PFSK-1 (cell line): ENCODE measurements around the gene KCNQ1.

Experiments used
- FOXP2 ChIP-seq: optimal IDR thresholded peaks from 2 replicates; pipeline ENCODE3; 2011; ENCODE audit warnings: borderline replicate concordance, control low read depth, inconsistent platforms; ENCODE audit not compliant: insufficient read depth; ENCODE audit errors: extremely low read length, extremely low read depth
- POLR2AphosphoS5 ChIP-seq: IDR thresholded peaks from 2 replicates; pipeline ENCODE4 v1.6.1; 2012; ENCODE audit warnings: low read depth, mild to moderate bottlenecking, control low read depth, low read length, moderate library complexity
- REST ChIP-seq, 2 experiments: IDR thresholded peaks; 2 replicates each; pipeline versions ENCODE4 v1.6.1 to v1.8.0; 2011 to 2012; ENCODE audit warnings: low read depth in 2 of 2, low read length in 2 of 2, control low read depth in 1 of 2, inconsistent platforms in 1 of 2, mild to moderate bottlenecking in 1 of 2, moderate library complexity in 1 of 2; ENCODE audit not compliant: insufficient read depth in 1 of 2
- SIN3A ChIP-seq: IDR thresholded peaks from 2 replicates; pipeline ENCODE4 v1.6.1; 2012; ENCODE audit warnings: mild to moderate bottlenecking, low read length, moderate library complexity, borderline replicate concordance; ENCODE audit not compliant: insufficient read depth
- TAF1 ChIP-seq: IDR thresholded peaks from 2 replicates; pipeline ENCODE4 v1.6.1; 2012; ENCODE audit warnings: low read length, control low read depth, borderline replicate concordance; ENCODE audit not compliant: insufficient read depth

The KCNQ1 gene

GRCh38 chr11:2662024-2662312 is 217.2 kb downstream of the KCNQ1 start:
- no peak for TF ChIP-seq SIN3A
- TF ChIP-seq POLR2AphosphoS5 = no peak
- no peak for TF ChIP-seq TAF1
- no peak for TF ChIP-seq FOXP2
- TF ChIP-seq REST (IDR thresholded peaks at IDR 0.05; ENCODE audit: insufficient read depth in 1 of 2, low read depth in 2 of 2, low read length in 2 of 2) = no peak

- TF ChIP-seq SIN3A = no peak
- TF ChIP-seq POLR2AphosphoS5 = no peak
- TF ChIP-seq REST (IDR thresholded peaks at IDR 0.05; ENCODE audit: insufficient read depth in 1 of 2, low read depth in 2 of 2, low read length in 2 of 2) = no peak
- TF ChIP-seq TAF1 = no peak
- TF ChIP-seq FOXP2 = no peak
These were observed 217.9 kb downstream of the KCNQ1 start for GRCh38 chr11:2662430-2663299.

GRCh38 chr11:2663506-2663905 is 218.7 kb downstream of the KCNQ1 start:
- TF ChIP-seq FOXP2 = no peak
- TF ChIP-seq TAF1 = no peak
- no peak for TF ChIP-seq POLR2AphosphoS5
- no peak for TF ChIP-seq REST (IDR thresholded peaks at IDR 0.05; ENCODE audit: insufficient read depth in 1 of 2, low read depth in 2 of 2, low read length in 2 of 2)
- TF ChIP-seq SIN3A = no peak

GRCh38 chr11:2663915-2664314 is 219.1 kb downstream of the KCNQ1 start:
- no peak for TF ChIP-seq FOXP2
- TF ChIP-seq TAF1 = no peak
- TF ChIP-seq POLR2AphosphoS5 = no peak
- no peak for TF ChIP-seq SIN3A
- no peak for TF ChIP-seq REST (IDR thresholded peaks at IDR 0.05; ENCODE audit: insufficient read depth in 1 of 2, low read depth in 2 of 2, low read length in 2 of 2)
